Neural cell (in vitro differentiated cells): ENCODE results near the gene KCNAB1. TPM values are rescaled to one million over a fixed set of nuclear protein-coding genes. Genes with fewer than 3 reads are reported as not detected.

Experiments used
- H2AFZ ChIP-seq: fragments of 200-600, 300-800 bp; sonication (generic), shearing (Covaris generic); 2 replicates; pipeline ENCODE4 v1.6.0; 2014; ENCODE audit warnings: low read depth, mild to moderate bottlenecking, antibody characterized with exemption, low read length, moderate library complexity
- H3F3A ChIP-seq: fragments of 200-600 bp; shearing (Covaris generic); 2 replicates; pipeline ENCODE4 v1.6.1; 2016; ENCODE audit warnings: mild to moderate bottlenecking, moderate library complexity, mixed read lengths, antibody characterized with exemption, low read length; ENCODE audit not compliant: insufficient read depth, poor library complexity, severe bottlenecking
- H3K27ac ChIP-seq: fragments of 200-600, 300-800 bp; sonication (generic), shearing (Covaris generic); 2 replicates; pipeline ENCODE4 v1.5.1; 2014; ENCODE audit warnings: mild to moderate bottlenecking, low read length, moderate library complexity
- H3K27me3 ChIP-seq: fragments of 300-800, 200-600 bp; sonication (generic), shearing (Covaris generic); 2 replicates; pipeline ENCODE4 v1.6.0; 2014; ENCODE audit warnings: mild to moderate bottlenecking, low read depth, low read length, moderate library complexity; ENCODE audit not compliant: insufficient read depth
- H3K36me3 ChIP-seq: fragments of 300-800, 200-600 bp; sonication (generic), shearing (Covaris generic); 2 replicates; pipeline ENCODE4 v1.5.1; 2014; ENCODE audit warnings: mild to moderate bottlenecking, antibody characterized with exemption, low read length, moderate library complexity; ENCODE audit not compliant: insufficient read depth
- H3K4me2 ChIP-seq: fragments of 300-800, 200-600 bp; sonication (generic), shearing (Covaris generic); 2 replicates; pipeline ENCODE4 v1.6.0; 2014; ENCODE audit warnings: mild to moderate bottlenecking, low read length
- H3K4me3 ChIP-seq: fragments of 300-800, 200-600 bp; sonication (generic), shearing (Covaris generic); 2 replicates; pipeline ENCODE4 v1.5.1; 2014; ENCODE audit warnings: mild to moderate bottlenecking, low read length, moderate library complexity
- H3K79me2 ChIP-seq: fragments of 200-600 bp; shearing (Covaris generic); replicated peaks from 2 replicates; pipeline ENCODE4 v1.6.0; 2014; ENCODE audit warnings: mild to moderate bottlenecking, low read length, moderate library complexity; ENCODE audit not compliant: insufficient read depth
- H3K9ac ChIP-seq: fragments of 300-800, 200-600 bp; sonication (generic), shearing (Covaris generic); 2 replicates; pipeline ENCODE4 v1.6.1; 2016; ENCODE audit warnings: mild to moderate bottlenecking, low read length, mixed read lengths
- H3K9me2 ChIP-seq: fragments of 200-600 bp; shearing (Covaris generic); 2 replicates; pipeline ENCODE4 v1.6.1; 2016; ENCODE audit warnings: mild to moderate bottlenecking, low read length, mixed read lengths; ENCODE audit not compliant: insufficient read depth
- H3K9me3 ChIP-seq: fragments of 200-600, 300-800 bp; sonication (generic), shearing (Covaris generic); 2 replicates; pipeline ENCODE4 v1.6.1; 2016; ENCODE audit warnings: mild to moderate bottlenecking, mixed run types, low read length, moderate library complexity, mixed read lengths
- H4K20me1 ChIP-seq: fragments of 200-600 bp; shearing (Covaris generic); 2 replicates; pipeline ENCODE4 v1.6.1; 2016; ENCODE audit warnings: mild to moderate bottlenecking, mixed run types; ENCODE audit not compliant: insufficient read depth
- EP300 ChIP-seq: fragments of 450-650 bp; conservative IDR thresholded peaks from 2 replicates; pipeline ENCODE4 v1.6.1; 2014; ENCODE audit warnings: antibody characterized with exemption, mild to moderate bottlenecking, moderate library complexity; ENCODE audit not compliant: poor library complexity, severe bottlenecking
- EZH2 ChIP-seq: fragments of 200-600, 300-800 bp; shearing (Covaris generic), sonication (generic); IDR thresholded peaks from 2 replicates; pipeline ENCODE4 v1.6.1; 2014; ENCODE audit warnings: antibody characterized with exemption, low read length, borderline replicate concordance, mild to moderate bottlenecking; ENCODE audit not compliant: insufficient read depth, poor library complexity, severe bottlenecking
- MXI1 ChIP-seq: fragments of 450-650 bp; conservative IDR thresholded peaks from 2 replicates; pipeline ENCODE4 v1.6.1; 2014; ENCODE audit warnings: antibody characterized with exemption, mild to moderate bottlenecking; ENCODE audit not compliant: poor library complexity, severe bottlenecking
- POLR2AphosphoS5 ChIP-seq: IDR thresholded peaks from 2 replicates; pipeline ENCODE4 v1.6.1; 2012
- RAD21 ChIP-seq: fragments of 450-650 bp; conservative IDR thresholded peaks from 2 replicates; pipeline ENCODE4 v1.6.1; 2014; ENCODE audit warnings: antibody characterized with exemption, mild to moderate bottlenecking, moderate library complexity
- SMC3 ChIP-seq: fragments of 450-650 bp; conservative IDR thresholded peaks from 2 replicates; pipeline ENCODE4 v1.6.1; 2014; ENCODE audit warnings: antibody characterized with exemption, mild to moderate bottlenecking, moderate library complexity; ENCODE audit not compliant: poor library complexity
- TAF1 ChIP-seq: IDR thresholded peaks from 2 replicates; pipeline ENCODE4 v1.6.1; 2012; ENCODE audit warnings: low read depth
- polyA plus RNA-seq: library from polyadenylated mRNA; depleted of rRNA; stranded (reverse); fragments of >200 nt; gene quantifications from 2 replicates; pipeline ENCODE4 v1.2.3, GENCODE V29; 2014
- TF ChIP-seq, protein P1 (sequence below): fragments of 450-650 bp; IDR thresholded peaks from 2 replicates; pipeline ENCODE4 v1.5.1; 2014; ENCODE audit warnings: antibody characterized with exemption, mild to moderate bottlenecking, moderate library complexity; ENCODE audit not compliant: poor library complexity, severe bottlenecking
- TF ChIP-seq, protein P2 (sequence below): IDR thresholded peaks from 2 replicates; pipeline ENCODE4 v1.6.1; 2012; ENCODE audit warnings: borderline replicate concordance

The KCNAB1 gene
- polyA plus RNA-seq, 1 donor from 2014 or later: 14.9 TPM

DNA sequence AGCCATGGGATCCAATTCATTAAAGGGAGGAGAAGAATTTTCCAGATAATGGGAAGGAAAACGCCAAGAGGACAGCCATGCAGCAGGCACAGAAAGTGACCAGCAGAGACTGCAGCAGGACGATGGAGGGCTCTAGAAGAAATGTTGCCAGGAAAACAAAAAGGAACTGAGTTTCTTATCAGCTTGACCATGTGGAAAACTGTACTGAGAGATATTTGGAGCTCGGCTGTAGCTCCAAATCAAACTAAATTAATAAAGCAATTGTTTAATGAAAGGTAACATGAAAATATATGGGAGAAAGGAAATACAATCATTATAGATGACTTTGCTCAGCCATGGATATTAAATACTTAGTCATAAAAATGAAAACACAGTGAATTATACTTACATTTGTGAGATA is 370.8 kb downstream of the KCNAB1 start:
- no peaks in the 10 kb centered on the region for H3K9me2 ChIP-seq
- no peaks in the 10 kb centered on the region for H3K36me3 ChIP-seq
- no peak overlapping the region for H3K4me3 ChIP-seq
- no peak overlapping the region for H2AFZ ChIP-seq
- TF ChIP-seq, protein P1, sequence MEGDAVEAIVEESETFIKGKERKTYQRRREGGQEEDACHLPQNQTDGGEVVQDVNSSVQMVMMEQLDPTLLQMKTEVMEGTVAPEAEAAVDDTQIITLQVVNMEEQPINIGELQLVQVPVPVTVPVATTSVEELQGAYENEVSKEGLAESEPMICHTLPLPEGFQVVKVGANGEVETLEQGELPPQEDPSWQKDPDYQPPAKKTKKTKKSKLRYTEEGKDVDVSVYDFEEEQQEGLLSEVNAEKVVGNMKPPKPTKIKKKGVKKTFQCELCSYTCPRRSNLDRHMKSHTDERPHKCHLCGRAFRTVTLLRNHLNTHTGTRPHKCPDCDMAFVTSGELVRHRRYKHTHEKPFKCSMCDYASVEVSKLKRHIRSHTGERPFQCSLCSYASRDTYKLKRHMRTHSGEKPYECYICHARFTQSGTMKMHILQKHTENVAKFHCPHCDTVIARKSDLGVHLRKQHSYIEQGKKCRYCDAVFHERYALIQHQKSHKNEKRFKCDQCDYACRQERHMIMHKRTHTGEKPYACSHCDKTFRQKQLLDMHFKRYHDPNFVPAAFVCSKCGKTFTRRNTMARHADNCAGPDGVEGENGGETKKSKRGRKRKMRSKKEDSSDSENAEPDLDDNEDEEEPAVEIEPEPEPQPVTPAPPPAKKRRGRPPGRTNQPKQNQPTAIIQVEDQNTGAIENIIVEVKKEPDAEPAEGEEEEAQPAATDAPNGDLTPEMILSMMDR: no peak
- TF ChIP-seq MXI1 (no peak), EZH2 (no peak), POLR2AphosphoS5 (no peak), EP300 (no peak), TAF1 (no peak), RAD21 (no peak), SMC3 (no peak)
- TF ChIP-seq, protein P2, sequence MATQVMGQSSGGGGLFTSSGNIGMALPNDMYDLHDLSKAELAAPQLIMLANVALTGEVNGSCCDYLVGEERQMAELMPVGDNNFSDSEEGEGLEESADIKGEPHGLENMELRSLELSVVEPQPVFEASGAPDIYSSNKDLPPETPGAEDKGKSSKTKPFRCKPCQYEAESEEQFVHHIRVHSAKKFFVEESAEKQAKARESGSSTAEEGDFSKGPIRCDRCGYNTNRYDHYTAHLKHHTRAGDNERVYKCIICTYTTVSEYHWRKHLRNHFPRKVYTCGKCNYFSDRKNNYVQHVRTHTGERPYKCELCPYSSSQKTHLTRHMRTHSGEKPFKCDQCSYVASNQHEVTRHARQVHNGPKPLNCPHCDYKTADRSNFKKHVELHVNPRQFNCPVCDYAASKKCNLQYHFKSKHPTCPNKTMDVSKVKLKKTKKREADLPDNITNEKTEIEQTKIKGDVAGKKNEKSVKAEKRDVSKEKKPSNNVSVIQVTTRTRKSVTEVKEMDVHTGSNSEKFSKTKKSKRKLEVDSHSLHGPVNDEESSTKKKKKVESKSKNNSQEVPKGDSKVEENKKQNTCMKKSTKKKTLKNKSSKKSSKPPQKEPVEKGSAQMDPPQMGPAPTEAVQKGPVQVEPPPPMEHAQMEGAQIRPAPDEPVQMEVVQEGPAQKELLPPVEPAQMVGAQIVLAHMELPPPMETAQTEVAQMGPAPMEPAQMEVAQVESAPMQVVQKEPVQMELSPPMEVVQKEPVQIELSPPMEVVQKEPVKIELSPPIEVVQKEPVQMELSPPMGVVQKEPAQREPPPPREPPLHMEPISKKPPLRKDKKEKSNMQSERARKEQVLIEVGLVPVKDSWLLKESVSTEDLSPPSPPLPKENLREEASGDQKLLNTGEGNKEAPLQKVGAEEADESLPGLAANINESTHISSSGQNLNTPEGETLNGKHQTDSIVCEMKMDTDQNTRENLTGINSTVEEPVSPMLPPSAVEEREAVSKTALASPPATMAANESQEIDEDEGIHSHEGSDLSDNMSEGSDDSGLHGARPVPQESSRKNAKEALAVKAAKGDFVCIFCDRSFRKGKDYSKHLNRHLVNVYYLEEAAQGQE: no peak
- no peaks in the 10 kb centered on the region for H3K9me3 ChIP-seq
- no peak overlapping the region for H3K4me2 ChIP-seq
- H4K20me1 ChIP-seq: no peaks in the 10 kb centered on the region
- H3K9ac ChIP-seq: no peak overlapping the region
- no peaks in the 10 kb centered on the region for H3F3A ChIP-seq
- H3K27me3 ChIP-seq: no peaks in the 10 kb centered on the region
- no peaks in the 10 kb centered on the region for H3K79me2 ChIP-seq
- no peak overlapping the region for H3K27ac ChIP-seq

DNA sequence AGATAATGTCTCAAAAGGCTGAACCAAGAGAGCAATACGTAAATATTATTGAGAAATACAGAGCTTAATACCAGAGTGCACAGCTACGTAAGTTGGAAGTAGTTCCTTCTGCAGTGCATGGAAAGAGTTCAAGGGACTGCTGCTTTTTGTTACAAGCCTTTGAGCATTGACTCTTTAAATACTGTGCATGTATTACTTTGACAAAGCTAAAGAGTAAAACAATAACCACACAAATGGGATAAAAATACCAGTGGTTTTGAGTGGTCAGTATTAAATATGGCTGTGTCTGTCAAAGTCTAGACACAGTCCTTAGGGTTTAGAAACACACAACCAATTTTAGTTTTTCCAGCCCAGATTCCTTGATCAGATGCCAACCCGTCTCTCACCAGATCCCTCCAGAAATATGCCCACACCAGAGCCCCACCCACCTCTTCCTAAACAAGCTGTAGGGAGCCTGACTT is 372.5 kb downstream of the KCNAB1 start:
- no peak overlapping the region for H3K27ac ChIP-seq
- H4K20me1 ChIP-seq: no peaks in the 10 kb centered on the region
- no peaks in the 10 kb centered on the region for H3K36me3 ChIP-seq
- H3K9me2 ChIP-seq: no peaks in the 10 kb centered on the region
- no peaks in the 10 kb centered on the region for H3K79me2 ChIP-seq
- no peak overlapping the region for H2AFZ ChIP-seq
- no peaks in the 10 kb centered on the region for H3K9me3 ChIP-seq
- H3K27me3 ChIP-seq: no peaks in the 10 kb centered on the region
- H3K4me2 ChIP-seq: no peak overlapping the region
- H3K9ac ChIP-seq: no peak overlapping the region
- TF ChIP-seq EP300: no peak
- no peak for TF ChIP-seq SMC3
- TF ChIP-seq EZH2: no peak
- no peak for TF ChIP-seq TAF1
- no peak for TF ChIP-seq RAD21
- no peak for TF ChIP-seq POLR2AphosphoS5
- TF ChIP-seq, protein P1: no peak
- TF ChIP-seq MXI1: no peak
- TF ChIP-seq, protein P2: no peak
- H3K4me3 ChIP-seq: no peak overlapping the region
- H3F3A ChIP-seq: no peaks in the 10 kb centered on the region
